Lung (tissue), 12 donors: ENCODE measurements around the gene AHSA1. TPM values are rescaled to one million over a fixed set of nuclear protein-coding genes. Genes with fewer than 3 reads are reported as not detected.

Source experiments
- ATAC-seq: fragments of 200-7000 bp; cut with Tn5 transposase; one replicate; pipeline ENCODE4 v1.9.1; 2020; ENCODE audit warnings: moderate number of reproducible peaks; ENCODE audit not compliant: insufficient read depth, low FRiP score
- DNase-seq, 3 donors: peaks; one replicate each; pipeline ENCODE4 v3.0.0-alpha.2; 2013 to 2017
- H3K27ac ChIP-seq, 2 donors: one replicate each; pipeline ENCODE4 v1.5.1; 2013; ENCODE audit warnings: mild to moderate bottlenecking in 2 of 2, moderate library complexity in 2 of 2, control low read depth in 1 of 2, inconsistent platforms in 1 of 2, low read depth in 1 of 2, low read length in 1 of 2
- H3K27me3 ChIP-seq, 3 donors: one replicate each; pipeline ENCODE4 v1.5.1; 2013; ENCODE audit warnings: low read length in 2 of 3; ENCODE audit not compliant: control insufficient read depth in 3 of 3, insufficient read depth in 3 of 3
- H3K36me3 ChIP-seq, 4 donors: one replicate each; pipeline ENCODE4 v1.5.1; 2013; ENCODE audit warnings: low read length in 4 of 4, mild to moderate bottlenecking in 1 of 4, moderate library complexity in 1 of 4; ENCODE audit not compliant: control insufficient read depth in 4 of 4, insufficient read depth in 4 of 4
- H3K4me1 ChIP-seq, 5 donors: one replicate each; pipeline ENCODE4 v1.5.1; 2013; ENCODE audit warnings: low read length in 5 of 5, mild to moderate bottlenecking in 2 of 5, moderate library complexity in 1 of 5; ENCODE audit not compliant: control insufficient read depth in 5 of 5, insufficient read depth in 5 of 5
- H3K4me3 ChIP-seq: one replicate; pipeline ENCODE4 v1.5.1; 2013; ENCODE audit warnings: mild to moderate bottlenecking, control low read depth, moderate library complexity
- H3K9ac ChIP-seq, 2 donors: one replicate each; pipeline ENCODE4 v1.5.1; 2013; ENCODE audit warnings: low read length in 2 of 2, control low read depth in 1 of 2; ENCODE audit not compliant: insufficient read depth in 1 of 2
- H3K9me3 ChIP-seq, 4 donors: one replicate each; pipeline ENCODE4 v1.5.1; 2013; ENCODE audit warnings: low read length in 3 of 4, mild to moderate bottlenecking in 1 of 4, moderate library complexity in 1 of 4; ENCODE audit not compliant: control insufficient read depth in 4 of 4, insufficient read depth in 3 of 4
- WGBS, 2 donors: extraction: QIAGEN DNeasy Blood & Tissue Kit; methylation state at CpG; one replicate each; pipeline ENCODE4 v1.1.7; 2013; 5-methylcytosine and 5-hydroxymethylcytosine counted together
- polyA plus RNA-seq, 2 donors: library from polyadenylated mRNA; stranded (reverse); fragments of 200-250 nt; gene quantifications; one replicate each; pipeline ENCODE4 v1.2.1, GENCODE V29; 2013
- total RNA-seq, 2 donors: library from RNA; depleted of rRNA in 1 of 2; stranded (reverse); fragments of >200 nt in 1 of 2; gene quantifications; one replicate each; pipeline ENCODE4 v1.2.1, GENCODE V29; 2014 to 2021
- TF ChIP-seq, protein P1 (sequence below): IDR thresholded peaks from 2 replicates; pipeline ENCODE4 v1.5.1; 2012; ENCODE audit warnings: mild to moderate bottlenecking; ENCODE audit errors: control extremely low read depth, extremely low read depth
- donor health status: control.
- donor health status: control.
- donor health status: Bipolar disorder and iron deficiency.
- donor health status: healthy.
- donor health status: DM: yes; HTN: yes; CAD: no.

AHSA1 gene
- total and polyA plus RNA-seq, 4 donors = 84.5 to 119 (median 94.4) TPM

DNA sequence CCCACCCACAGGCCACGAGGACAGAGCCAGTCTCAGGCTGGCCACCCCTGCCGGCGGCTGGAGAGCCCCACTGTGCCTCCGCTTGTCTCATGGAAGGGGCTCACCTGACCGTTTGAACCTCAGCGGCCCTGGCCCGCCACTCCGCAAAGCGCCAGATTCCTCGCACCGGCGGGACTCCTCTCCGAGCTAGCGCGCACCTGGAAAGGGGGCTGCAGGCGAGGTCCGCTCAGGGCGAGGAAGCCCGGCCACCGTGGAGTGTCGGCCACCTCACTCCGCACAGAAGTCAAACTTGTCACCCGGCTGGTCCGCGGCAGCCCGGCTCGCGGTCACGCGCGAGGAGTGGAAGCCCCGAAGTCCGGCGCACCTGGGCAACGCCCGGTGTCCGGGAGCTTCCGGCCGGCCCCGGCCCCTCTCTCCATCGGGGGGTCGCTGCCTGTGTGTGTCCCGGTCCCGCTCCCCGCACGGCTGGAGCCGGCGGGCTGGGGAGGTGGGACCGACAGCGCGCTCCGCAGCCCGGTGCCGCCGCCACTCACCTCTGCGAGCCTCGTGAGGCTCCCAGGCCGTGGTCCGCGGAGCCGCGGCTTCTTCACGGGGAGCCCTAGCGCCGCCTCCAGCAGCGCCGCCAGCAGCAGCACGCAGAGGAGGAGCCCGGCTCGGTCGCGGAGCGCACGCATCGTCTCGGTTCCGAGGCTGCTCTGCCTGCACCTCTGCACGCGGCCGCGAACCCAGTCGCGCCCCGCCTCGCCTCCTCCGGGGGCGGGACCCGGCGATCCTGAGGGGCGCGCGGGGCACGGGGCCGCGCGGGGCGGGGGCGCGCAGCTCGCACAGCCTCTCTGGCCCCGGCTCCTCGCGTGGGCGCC is 40.5 kb downstream of the AHSA1 start, which contains the start of gene ISM2:
TSS of gene ISM2 (minus strand) at position 697 of the 860 bp plus-strand sequence. CDS start at position 674, 23 bp downstream.
- 2 to 3% methylated on average over 68 to 104 of the region's 104 CpGs for WGBS, 2 donors
- Histone ChIP-seq H3K9ac (no peak within 1 kb of the TSS), H3K4me1 (peaks cover 0 to 12% (median 0%) of the 10 kb centered on the region in 5 donors), H3K27ac (no peak within 1 kb of the TSS), H3K9me3 (peaks cover 0 to 1% (median 0%) of the 10 kb centered on the region in 4 donors), H3K36me3 (no peaks in the 10 kb centered on the region), H3K4me3 (peak within 1 kb of the TSS; percentile 49), H3K27me3 (peaks cover 0 to 33% (median 24%) of the 10 kb centered on the region in 3 donors)
- DNase-seq (peak; percentile 11 to 51 (median 29)), ATAC-seq (peak; percentile 58)
- TF ChIP-seq, protein P1, sequence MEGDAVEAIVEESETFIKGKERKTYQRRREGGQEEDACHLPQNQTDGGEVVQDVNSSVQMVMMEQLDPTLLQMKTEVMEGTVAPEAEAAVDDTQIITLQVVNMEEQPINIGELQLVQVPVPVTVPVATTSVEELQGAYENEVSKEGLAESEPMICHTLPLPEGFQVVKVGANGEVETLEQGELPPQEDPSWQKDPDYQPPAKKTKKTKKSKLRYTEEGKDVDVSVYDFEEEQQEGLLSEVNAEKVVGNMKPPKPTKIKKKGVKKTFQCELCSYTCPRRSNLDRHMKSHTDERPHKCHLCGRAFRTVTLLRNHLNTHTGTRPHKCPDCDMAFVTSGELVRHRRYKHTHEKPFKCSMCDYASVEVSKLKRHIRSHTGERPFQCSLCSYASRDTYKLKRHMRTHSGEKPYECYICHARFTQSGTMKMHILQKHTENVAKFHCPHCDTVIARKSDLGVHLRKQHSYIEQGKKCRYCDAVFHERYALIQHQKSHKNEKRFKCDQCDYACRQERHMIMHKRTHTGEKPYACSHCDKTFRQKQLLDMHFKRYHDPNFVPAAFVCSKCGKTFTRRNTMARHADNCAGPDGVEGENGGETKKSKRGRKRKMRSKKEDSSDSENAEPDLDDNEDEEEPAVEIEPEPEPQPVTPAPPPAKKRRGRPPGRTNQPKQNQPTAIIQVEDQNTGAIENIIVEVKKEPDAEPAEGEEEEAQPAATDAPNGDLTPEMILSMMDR = no peak

DNA sequence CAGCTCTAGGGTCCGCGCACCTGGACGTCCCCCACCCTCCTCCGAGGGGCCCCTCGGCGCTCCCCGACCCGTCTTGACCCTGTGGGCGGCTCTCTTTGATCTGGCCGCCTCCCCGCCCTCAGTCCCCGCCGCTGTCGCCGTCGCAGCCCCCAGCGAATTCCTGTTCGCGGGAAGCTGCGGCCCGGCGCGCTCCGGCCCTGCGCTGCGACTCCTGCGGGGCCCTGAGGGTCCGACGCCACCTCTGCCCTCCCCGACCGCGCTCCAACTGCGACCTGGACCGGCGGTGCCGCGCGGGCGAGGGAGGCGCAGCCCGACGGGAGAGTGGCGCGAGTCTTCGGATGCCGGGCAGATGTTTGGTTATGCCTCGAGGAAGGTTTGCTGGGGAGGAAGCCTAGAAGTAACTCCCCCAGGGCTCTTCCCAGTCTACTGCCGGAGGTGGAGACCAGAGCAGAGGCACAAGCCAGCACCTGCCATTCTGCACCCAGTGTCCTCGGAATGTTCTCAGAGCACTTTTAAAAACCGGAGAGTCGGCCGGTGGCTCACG is 41.2 kb downstream of the AHSA1 start:
- peaks cover 0 to 2% (median 0%) of the 10 kb centered on the region in 4 donors for H3K9me3 ChIP-seq
- H3K4me1 ChIP-seq = peaks cover 0 to 12% (median 0%) of the 10 kb centered on the region in 5 donors
- TF ChIP-seq, protein P1 = no peak
- H3K9ac ChIP-seq = no peak overlapping the region
- peaks cover 0 to 33% (median 24%) of the 10 kb centered on the region in 3 donors for H3K27me3 ChIP-seq
- ATAC-seq (peak; percentile 6), DNase-seq (no peak)
- H3K36me3 ChIP-seq = no peaks in the 10 kb centered on the region
- H3K4me3 ChIP-seq = peak overlapping the region; percentile 49
- H3K27ac ChIP-seq = no peak overlapping the region
- WGBS, 2 donors = 3 to 4% methylated on average over 29 to 53 of the region's 53 CpGs

DNA sequence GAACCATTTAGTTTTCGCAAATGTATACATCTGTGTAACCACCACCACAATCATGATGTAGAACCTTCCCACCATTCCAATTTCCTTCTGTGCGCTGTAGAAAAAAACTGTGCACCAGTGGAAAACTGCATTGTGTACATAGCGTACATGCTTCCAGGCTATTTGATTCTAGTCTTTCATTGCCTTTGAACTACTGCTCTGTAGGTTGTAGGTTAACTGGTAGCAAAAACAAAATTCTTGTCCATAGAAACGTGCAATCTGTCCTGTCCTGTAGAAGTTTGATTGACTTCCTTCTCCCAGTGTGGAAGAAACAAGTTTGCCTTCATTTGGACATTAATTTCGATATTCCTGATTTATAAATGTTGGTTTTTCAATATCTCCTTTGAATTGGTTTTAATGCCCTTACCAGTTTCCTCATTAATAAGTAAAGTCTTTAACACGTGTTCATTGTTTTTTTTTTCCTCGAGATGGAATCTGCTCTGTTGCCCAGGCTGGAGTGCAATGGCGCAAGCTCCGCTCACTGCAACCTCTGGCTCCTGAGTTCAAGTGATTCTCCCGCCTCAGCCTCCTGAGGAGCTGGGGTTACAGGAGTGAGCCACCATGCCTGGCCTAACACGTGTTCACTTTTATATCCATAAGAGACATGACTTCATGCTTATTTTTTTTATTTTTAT is 44.4 kb downstream of the AHSA1 start:
- DNase-seq (no peak), ATAC-seq (no peak)
- WGBS, 2 donors = 78 to 85% methylated on average over 11 of the region's 11 CpGs
- no peak overlapping the region for H3K9ac ChIP-seq
- peaks cover 0 to 2% (median 0%) of the 10 kb centered on the region in 4 donors for H3K36me3 ChIP-seq
- TF ChIP-seq, protein P1 = no peak
- no peak overlapping the region for H3K27ac ChIP-seq
- peaks cover 0 to 12% (median 0%) of the 10 kb centered on the region in 5 donors for H3K4me1 ChIP-seq
- peaks cover 0 to 2% (median 0%) of the 10 kb centered on the region in 4 donors for H3K9me3 ChIP-seq
- no peak overlapping the region for H3K4me3 ChIP-seq
- peaks cover 0 to 30% (median 23%) of the 10 kb centered on the region in 3 donors for H3K27me3 ChIP-seq
